HepG2 (cell line): ENCODE results near the gene ACOT9. TPM values are rescaled to one million over a fixed set of nuclear protein-coding genes. Genes with fewer than 3 reads are reported as not detected.
A peak's percentile ranks its signal among the peaks of the same experiment; 100 is the strongest.

ENCODE experiments used
- ATAC-seq: fragments of 200-7000 bp; cut with Tn5 transposase; 3 replicates; pipeline ENCODE4 v1.9.1; 2020; ENCODE audit warnings: mild to moderate bottlenecking, moderate library complexity
- BruUV-seq: library from RNA; stranded (reverse); fragments of 400-500 nt; replicated peaks from 2 replicates; lab custom pipeline; 2021; lab: Mats Ljungman, UMichigan
- CTCF ChIA-PET: fragments of 300-600 bp; formaldehyde crosslinking; extraction: SDS; loops from one replicate; lab custom pipeline; 2021; ENCODE audit warnings: low total read pairs, inconsistent platforms, low intra/inter-chr PET ratio; lab: Yijun Ruan, JAX
- POLR2A ChIA-PET: fragments of 350-600 bp; sonication (Branson Sonifier 250); formaldehyde crosslinking; loops from one replicate; lab custom pipeline; 2020; ENCODE audit warnings: antibody characterized with exemption, inconsistent platforms; lab: Yijun Ruan, JAX
- DNase-seq: peaks from one replicate; pipeline ENCODE4 v3.0.0-alpha.2; 2015; ENCODE audit warnings: low spot score
- FAIRE-seq: peaks from 3 replicates; lab custom pipeline; 2011; peaks lifted over from hg19 to GRCh38; lab: Jason Lieb, UNC
- H2AFZ ChIP-seq: one replicate; pipeline ENCODE4 v1.6.1; 2011; ENCODE audit warnings: low read length, inconsistent platforms
- H3K27ac ChIP-seq: fragments of 300-600 bp; 3 replicates; pipeline ENCODE4 v1.8.0; 2011; ENCODE audit warnings: mixed run types, mild to moderate bottlenecking, mixed read lengths, low read length, inconsistent platforms; ENCODE audit not compliant: insufficient read depth; ENCODE audit errors: extremely low read length
- H3K27me3 ChIP-seq, 2 experiments: fragments of 200-600 bp in 1 of 2; 2 replicates in 1 of 2; 3 replicates in 1 of 2; pipeline versions ENCODE4 v1.6.0 to v1.8.0; 2011; ENCODE audit warnings: low read length in 2 of 2, mild to moderate bottlenecking in 2 of 2, moderate library complexity in 2 of 2, inconsistent platforms in 1 of 2; ENCODE audit not compliant: insufficient read depth in 2 of 2, control insufficient read depth in 1 of 2
- H3K36me3 ChIP-seq, 2 experiments: fragments of 200-600 bp in 1 of 2; replicated peaks in 1 of 2; 2 replicates in 1 of 2; 3 replicates in 1 of 2; pipeline versions ENCODE4 v1.5.1 to v1.8.0; 2011; ENCODE audit warnings: low read length in 2 of 2, inconsistent platforms in 1 of 2; ENCODE audit not compliant: insufficient read depth in 2 of 2, control insufficient read depth in 1 of 2
- H3K4me1 ChIP-seq: 2 replicates; pipeline ENCODE4 v1.5.1; 2012; ENCODE audit warnings: low read length, inconsistent platforms; ENCODE audit not compliant: insufficient read depth
- H3K4me2 ChIP-seq: 2 replicates; pipeline ENCODE4 v1.6.0; 2011; ENCODE audit warnings: low read depth, low read length, inconsistent platforms
- H3K4me3 ChIP-seq, 3 experiments: fragments of 200-600 bp in 1 of 3; sonication (generic), shearing (Covaris generic) in 1 of 3; replicated peaks in 1 of 3; 2 replicates each; pipeline ENCODE4 v1.5.1; 2011 to 2016; ENCODE audit warnings: low read length in 3 of 3, inconsistent platforms in 2 of 3, low read depth in 2 of 3, mild to moderate bottlenecking in 2 of 3, control low read depth in 1 of 3, mixed read lengths in 1 of 3; ENCODE audit not compliant: insufficient read depth in 1 of 3
- H3K79me2 ChIP-seq: one replicate; pipeline ENCODE4 v1.6.1; 2011; ENCODE audit warnings: low read length, inconsistent platforms; ENCODE audit not compliant: insufficient read depth
- H3K9ac ChIP-seq: 2 replicates; pipeline ENCODE4 v1.6.0; 2011; ENCODE audit warnings: mild to moderate bottlenecking, low read depth, low read length, inconsistent platforms; ENCODE audit not compliant: insufficient read depth
- H3K9me3 ChIP-seq: 2 replicates; pipeline ENCODE4 v1.5.1; 2012; ENCODE audit warnings: mild to moderate bottlenecking, low read length
- H4K20me1 ChIP-seq: 2 replicates; pipeline ENCODE4 v1.6.0; 2011; ENCODE audit warnings: inconsistent platforms, mild to moderate bottlenecking, low read length, moderate library complexity; ENCODE audit not compliant: insufficient read depth
- TP53 ChIP-seq: sonication (generic); formaldehyde crosslinking; conservative IDR thresholded peaks from 2 replicates; pipeline ENCODE4 v1.4.0; 2020; ENCODE audit warnings: missing genetic modification reagents
- WGBS: methylation state at CpG from one replicate; pipeline ENCODE4 v1.1.6; 2017; ENCODE audit warnings: low lambda C conversion rate; 5-methylcytosine and 5-hydroxymethylcytosine counted together
- in situ Hi-C: cut with HindIII; loops from 2 replicates; pipeline ENCODE4 v1.10.0; 2017; ENCODE audit warnings: low pct_unique_long_range_greater_than_20kb; ENCODE audit not compliant: extremely low pct_ligation_motif_present
- intact Hi-C: fragments of 100-400 bp; cut with micrococcal nuclease; formaldehyde crosslinking; loops from one replicate; pipeline ENCODE4 v1.10.0; 2022; ENCODE audit not compliant: unreplicated experiment
- polyA plus RNA-seq, 8 experiments: library from polyadenylated mRNA; depleted of rRNA in 3 of 8; stranded (reverse) in 7 of 8; unstranded in 1 of 8; fragments of >200 nt; fragmentation: Illumina TruSeq in 4 of 8; extraction: Trizol in 4 of 8; gene quantifications; 2 replicates each; pipeline versions ENCODE4 v1.2.1 to v1.2.3, GENCODE V29; 2011 to 2016; ENCODE audit warnings: low read depth in 4 of 8, missing spikeins in 1 of 8, mixed read lengths in 1 of 8; ENCODE audit not compliant: insufficient read depth in 1 of 8
- total RNA-seq, 5 experiments: library from RNA; depleted of rRNA; stranded (reverse); fragments of >200 nt; fragmentation: Illumina TruSeq; extraction: Trizol; gene quantifications; 2 replicates each; pipeline ENCODE4 v1.2.3, GENCODE V29; 2016; ENCODE audit warnings: low read depth in 1 of 5
- TF ChIP-seq, protein P1 (sequence below): sonication (generic); formaldehyde crosslinking; IDR thresholded peaks from 2 replicates; pipeline ENCODE4 v1.4.0; 2020; ENCODE audit warnings: mild to moderate bottlenecking, missing genetic modification reagents
- TF ChIP-seq, protein P2 (sequence below): sonication (generic); formaldehyde crosslinking; IDR thresholded peaks from 2 replicates; pipeline ENCODE4 v1.4.0; 2020; ENCODE audit warnings: missing genetic modification reagents

Gene ACOT9
- total and polyA plus RNA-seq, 2 of the 13 experiments (the other 11 are each of a cell fraction or from before 2014, with no cell fraction given): 33.3 to 36.9 TPM

DNA sequence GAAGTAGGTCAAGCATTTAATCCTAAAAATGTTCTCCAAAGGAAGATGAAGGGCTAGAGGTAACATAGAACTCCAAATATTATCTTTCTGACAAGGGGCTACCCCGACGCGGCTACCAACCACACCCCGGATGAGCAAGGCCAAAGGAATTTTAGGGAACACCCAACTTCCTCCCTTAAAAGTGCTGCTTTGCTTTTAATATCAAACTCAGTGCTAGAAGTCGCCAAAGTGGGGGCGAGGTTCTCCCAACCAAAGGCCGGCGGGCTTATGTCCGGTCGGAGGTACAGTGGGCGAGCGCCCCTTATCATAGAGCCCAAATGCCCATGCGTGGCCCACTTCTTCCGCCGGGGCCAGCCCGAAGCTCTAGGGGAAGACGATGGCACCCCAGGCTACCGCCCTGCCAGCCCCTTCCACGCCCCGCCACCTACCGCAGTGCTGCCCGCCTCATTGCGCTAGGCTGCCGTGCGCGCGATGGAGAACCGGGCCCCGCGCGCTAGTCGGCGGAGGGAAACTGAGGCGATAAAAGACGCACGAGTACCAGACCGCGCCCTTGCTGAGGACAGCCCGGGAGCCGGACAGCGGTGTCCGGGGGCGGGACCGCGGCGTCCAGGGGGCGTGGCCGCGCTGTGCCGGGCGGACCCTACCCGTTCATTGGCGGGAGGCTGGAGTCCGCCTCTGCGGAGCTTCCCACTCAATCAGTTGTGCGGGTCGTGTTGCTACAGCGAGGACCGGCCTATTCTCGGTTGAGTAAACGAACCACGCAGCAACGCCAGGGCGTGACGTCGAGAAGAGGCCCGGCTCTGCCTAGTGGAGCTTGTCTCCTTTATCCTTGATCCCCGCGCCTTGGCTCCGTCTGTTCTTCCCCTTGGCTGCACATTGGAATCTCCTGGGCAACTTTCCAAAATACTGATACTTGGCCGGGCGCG lies at the start of gene ACOT9 (continued):
- TF ChIP-seq, protein P1, sequence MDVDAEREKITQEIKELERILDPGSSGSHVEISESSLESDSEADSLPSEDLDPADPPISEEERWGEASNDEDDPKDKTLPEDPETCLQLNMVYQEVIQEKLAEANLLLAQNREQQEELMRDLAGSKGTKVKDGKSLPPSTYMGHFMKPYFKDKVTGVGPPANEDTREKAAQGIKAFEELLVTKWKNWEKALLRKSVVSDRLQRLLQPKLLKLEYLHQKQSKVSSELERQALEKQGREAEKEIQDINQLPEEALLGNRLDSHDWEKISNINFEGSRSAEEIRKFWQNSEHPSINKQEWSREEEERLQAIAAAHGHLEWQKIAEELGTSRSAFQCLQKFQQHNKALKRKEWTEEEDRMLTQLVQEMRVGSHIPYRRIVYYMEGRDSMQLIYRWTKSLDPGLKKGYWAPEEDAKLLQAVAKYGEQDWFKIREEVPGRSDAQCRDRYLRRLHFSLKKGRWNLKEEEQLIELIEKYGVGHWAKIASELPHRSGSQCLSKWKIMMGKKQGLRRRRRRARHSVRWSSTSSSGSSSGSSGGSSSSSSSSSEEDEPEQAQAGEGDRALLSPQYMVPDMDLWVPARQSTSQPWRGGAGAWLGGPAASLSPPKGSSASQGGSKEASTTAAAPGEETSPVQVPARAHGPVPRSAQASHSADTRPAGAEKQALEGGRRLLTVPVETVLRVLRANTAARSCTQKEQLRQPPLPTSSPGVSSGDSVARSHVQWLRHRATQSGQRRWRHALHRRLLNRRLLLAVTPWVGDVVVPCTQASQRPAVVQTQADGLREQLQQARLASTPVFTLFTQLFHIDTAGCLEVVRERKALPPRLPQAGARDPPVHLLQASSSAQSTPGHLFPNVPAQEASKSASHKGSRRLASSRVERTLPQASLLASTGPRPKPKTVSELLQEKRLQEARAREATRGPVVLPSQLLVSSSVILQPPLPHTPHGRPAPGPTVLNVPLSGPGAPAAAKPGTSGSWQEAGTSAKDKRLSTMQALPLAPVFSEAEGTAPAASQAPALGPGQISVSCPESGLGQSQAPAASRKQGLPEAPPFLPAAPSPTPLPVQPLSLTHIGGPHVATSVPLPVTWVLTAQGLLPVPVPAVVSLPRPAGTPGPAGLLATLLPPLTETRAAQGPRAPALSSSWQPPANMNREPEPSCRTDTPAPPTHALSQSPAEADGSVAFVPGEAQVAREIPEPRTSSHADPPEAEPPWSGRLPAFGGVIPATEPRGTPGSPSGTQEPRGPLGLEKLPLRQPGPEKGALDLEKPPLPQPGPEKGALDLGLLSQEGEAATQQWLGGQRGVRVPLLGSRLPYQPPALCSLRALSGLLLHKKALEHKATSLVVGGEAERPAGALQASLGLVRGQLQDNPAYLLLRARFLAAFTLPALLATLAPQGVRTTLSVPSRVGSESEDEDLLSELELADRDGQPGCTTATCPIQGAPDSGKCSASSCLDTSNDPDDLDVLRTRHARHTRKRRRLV (CRISPR knock-in tag): no peak

DNA sequence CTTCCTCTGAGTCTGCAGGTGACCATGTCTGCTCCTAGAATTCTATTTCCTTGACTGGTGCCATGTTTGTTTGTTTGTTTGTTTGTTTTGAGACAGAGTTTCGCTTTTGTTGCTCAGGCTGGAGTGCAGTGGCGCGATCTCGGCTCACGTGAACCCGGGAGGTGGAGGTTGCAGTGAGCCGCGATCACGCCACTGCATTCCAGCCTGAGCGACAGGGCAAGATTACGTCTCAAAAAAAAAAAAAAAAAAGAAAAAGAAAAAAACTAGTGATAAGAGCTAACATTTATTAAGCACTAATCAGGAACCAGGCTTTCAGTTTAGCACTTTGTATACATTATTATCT lies 47.0 kb upstream of the ACOT9 start:
- ChIA-PET POLR2A (no interaction called here), CTCF (no interaction called here)
- H4K20me1 ChIP-seq: peaks cover 2% of the 10 kb centered on the region
- ATAC-seq (no peak), DNase-seq (no peak), FAIRE-seq (no peak)
- H3K79me2 ChIP-seq: peaks cover 3% of the 10 kb centered on the region
- H2AFZ ChIP-seq: no peak overlapping the region
- H3K9ac ChIP-seq: peak overlapping the region; percentile 39; the same call in 1 of the 2 replicates
- H3K4me2 ChIP-seq: peak overlapping the region; percentile 42
- peak overlapping the region; percentile 48 for H3K27ac ChIP-seq
- H3K4me3 ChIP-seq: no peak overlapping the region
- H3K9me3 ChIP-seq: no peaks in the 10 kb centered on the region
- BruUV-seq: no TSS peak
- in situ Hi-C loops (no loop called here), intact Hi-C loops (loop anchor here (2.0 kb wide), 1 partner anchor 15 kb away; no protein-coding TSS in a partner anchor)
- WGBS: 43% methylated on average over 11 of the region's 11 CpGs
- peaks cover 31% of the 10 kb centered on the region for H3K4me1 ChIP-seq
- H3K36me3 ChIP-seq: peaks cover 0 to 1% of the 10 kb centered on the region in 2 experiments; a peak in 2 of 5 replicates
- TF ChIP-seq, protein P2, sequence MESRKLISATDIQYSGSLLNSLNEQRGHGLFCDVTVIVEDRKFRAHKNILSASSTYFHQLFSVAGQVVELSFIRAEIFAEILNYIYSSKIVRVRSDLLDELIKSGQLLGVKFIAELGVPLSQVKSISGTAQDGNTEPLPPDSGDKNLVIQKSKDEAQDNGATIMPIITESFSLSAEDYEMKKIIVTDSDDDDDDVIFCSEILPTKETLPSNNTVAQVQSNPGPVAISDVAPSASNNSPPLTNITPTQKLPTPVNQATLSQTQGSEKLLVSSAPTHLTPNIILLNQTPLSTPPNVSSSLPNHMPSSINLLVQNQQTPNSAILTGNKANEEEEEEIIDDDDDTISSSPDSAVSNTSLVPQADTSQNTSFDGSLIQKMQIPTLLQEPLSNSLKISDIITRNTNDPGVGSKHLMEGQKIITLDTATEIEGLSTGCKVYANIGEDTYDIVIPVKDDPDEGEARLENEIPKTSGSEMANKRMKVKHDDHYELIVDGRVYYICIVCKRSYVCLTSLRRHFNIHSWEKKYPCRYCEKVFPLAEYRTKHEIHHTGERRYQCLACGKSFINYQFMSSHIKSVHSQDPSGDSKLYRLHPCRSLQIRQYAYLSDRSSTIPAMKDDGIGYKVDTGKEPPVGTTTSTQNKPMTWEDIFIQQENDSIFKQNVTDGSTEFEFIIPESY (CRISPR knock-in tag): 0 out of 2 replicates have a peak, but pooled peaks have one; percentile 13
- no peak for TF ChIP-seq TP53 (CRISPR knock-in tag)
- no peaks in the 10 kb centered on the region for H3K27me3 ChIP-seq
